Mesendoderm (in vitro differentiated cells): ENCODE data around the gene OTUD1.

Experiments used
- DNase-seq: peaks from one replicate; pipeline ENCODE4 v3.0.0; 2013
- H2AK5ac ChIP-seq: 2 replicates; pipeline ENCODE4 v1.6.1; 2013; ENCODE audit warnings: low read length, inconsistent platforms
- H2BK120ac ChIP-seq: 2 replicates; pipeline ENCODE4 v1.6.1; 2013; ENCODE audit warnings: low read depth, mild to moderate bottlenecking, low read length, moderate library complexity, mixed read lengths
- H2BK15ac ChIP-seq: replicated peaks from 2 replicates; pipeline ENCODE4 v1.6.1; 2013; ENCODE audit warnings: low read depth, mild to moderate bottlenecking, moderate library complexity
- H2BK5ac ChIP-seq: 2 replicates; pipeline ENCODE4 v1.6.1; 2013; ENCODE audit warnings: low read length, inconsistent platforms
- H3K18ac ChIP-seq: 2 replicates; pipeline ENCODE4 v1.6.1; 2013; ENCODE audit warnings: mild to moderate bottlenecking, low read length, mixed read lengths
- H3K23ac ChIP-seq: one replicate; pipeline ENCODE4 v1.6.1; 2013; ENCODE audit warnings: low read length
- H3K27ac ChIP-seq: 2 replicates; pipeline ENCODE4 v1.5.1; 2013; ENCODE audit warnings: low read depth, mild to moderate bottlenecking, inconsistent platforms, low read length, moderate library complexity
- H3K27me3 ChIP-seq: 2 replicates; pipeline ENCODE4 v1.6.1; 2013; ENCODE audit warnings: low read length, control low read depth, mild to moderate bottlenecking, inconsistent platforms; ENCODE audit not compliant: insufficient read depth, poor library complexity
- H3K36me3 ChIP-seq: 2 replicates; pipeline ENCODE4 v1.6.1; 2013; ENCODE audit warnings: low read length, inconsistent platforms; ENCODE audit not compliant: control insufficient read depth, insufficient read depth
- H3K4ac ChIP-seq: one replicate; pipeline ENCODE4 v1.6.1; 2013; ENCODE audit warnings: low read depth, mild to moderate bottlenecking, low read length, moderate library complexity
- H3K4me1 ChIP-seq: 2 replicates; pipeline ENCODE4 v1.6.1; 2013; ENCODE audit warnings: low read depth, low read length, inconsistent platforms; ENCODE audit not compliant: control insufficient read depth
- H3K4me2 ChIP-seq: 2 replicates; pipeline ENCODE4 v1.6.1; 2013; ENCODE audit warnings: low read length
- H3K4me3 ChIP-seq: 2 replicates; pipeline ENCODE4 v1.5.1; 2013; ENCODE audit warnings: mild to moderate bottlenecking, low read length
- H3K56ac ChIP-seq: one replicate; pipeline ENCODE4 v1.6.1; 2013; ENCODE audit warnings: low read length
- H3K79me1 ChIP-seq: 2 replicates; pipeline ENCODE4 v1.6.1; 2013; ENCODE audit warnings: low read length, inconsistent platforms
- H3K79me2 ChIP-seq: 2 replicates; pipeline ENCODE4 v1.6.1; 2013; ENCODE audit warnings: mild to moderate bottlenecking, low read length; ENCODE audit not compliant: control insufficient read depth, insufficient read depth
- H3K9ac ChIP-seq: 2 replicates; pipeline ENCODE4 v1.6.1; 2013; ENCODE audit warnings: low read length, inconsistent platforms
- H4K5ac ChIP-seq: one replicate; pipeline ENCODE4 v1.6.1; 2013; ENCODE audit warnings: low read length
- H4K8ac ChIP-seq: one replicate; pipeline ENCODE4 v1.6.1; 2013; ENCODE audit warnings: low read depth, mild to moderate bottlenecking, control low read depth, low read length, moderate library complexity
- WGBS: extraction: QIAGEN DNeasy Blood & Tissue Kit; methylation state at CpG from one replicate; pipeline ENCODE4 v1.1.7; 2013; ENCODE audit warnings: low lambda C conversion rate, missing lambda C conversion rate; ENCODE audit not compliant: insufficient coverage; ENCODE audit errors: extremely low coverage; 5-methylcytosine and 5-hydroxymethylcytosine counted together

OTUD1 gene

GRCh38 chr10:23405540-23405939, 33.3 kb upstream of the OTUD1 start:
- no peak overlapping the region for H3K27ac ChIP-seq
- no peak overlapping the region for H3K18ac ChIP-seq

DNA sequence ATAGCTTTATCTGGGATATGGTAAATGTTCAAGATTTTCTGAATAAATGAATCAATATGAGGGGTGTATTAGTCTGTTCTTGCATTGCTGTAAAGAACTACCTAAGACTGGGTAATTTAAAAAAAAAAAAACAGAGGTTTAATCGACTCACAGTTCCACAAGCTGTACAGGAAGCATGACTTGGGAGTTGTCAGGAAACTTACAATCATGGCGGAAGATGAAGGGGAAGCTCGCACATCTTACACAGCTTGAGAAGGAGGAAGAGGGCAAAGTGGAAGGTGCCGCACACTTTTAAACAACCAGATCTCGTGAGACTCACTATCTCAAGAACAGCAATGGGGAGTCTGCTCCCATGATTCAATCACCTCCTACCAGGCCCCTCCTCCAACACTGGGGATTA, 32.5 kb upstream of the OTUD1 start:
- no peak overlapping the region for H4K8ac ChIP-seq
- no CpG with 5 or more reads among the region's 5 CpGs for WGBS
- H3K27ac ChIP-seq = no peak overlapping the region
- no peak overlapping the region for H3K9ac ChIP-seq
- H2BK120ac ChIP-seq = no peak overlapping the region
- no peaks in the 10 kb centered on the region for H3K79me2 ChIP-seq
- H3K56ac ChIP-seq = no peak overlapping the region
- no peak overlapping the region for H3K23ac ChIP-seq
- no peak overlapping the region for H3K4me2 ChIP-seq
- no peak overlapping the region for H2AK5ac ChIP-seq
- no peaks in the 10 kb centered on the region for H3K79me1 ChIP-seq
- no peak overlapping the region for H3K4me3 ChIP-seq
- H3K4me1 ChIP-seq = no peaks in the 10 kb centered on the region
- H4K5ac ChIP-seq = no peak overlapping the region
- no peaks in the 10 kb centered on the region for H3K27me3 ChIP-seq
- no peak overlapping the region for H2BK15ac ChIP-seq
- no peak overlapping the region for H2BK5ac ChIP-seq
- no peak for DNase-seq
- no peaks in the 10 kb centered on the region for H3K36me3 ChIP-seq
- no peak overlapping the region for H3K4ac ChIP-seq
- H3K18ac ChIP-seq = no peak overlapping the region

More at GRCh38 chr10:23405540-23405939, 33.3 kb upstream of the OTUD1 start:
- Histone ChIP-seq H3K79me1 (no peaks in the 10 kb centered on the region), H3K23ac (no peak overlapping the region), H4K5ac (no peak overlapping the region), H3K4ac (no peak overlapping the region), H3K4me2 (no peak overlapping the region), H3K27me3 (no peaks in the 10 kb centered on the region), H3K56ac (no peak overlapping the region), H4K8ac (no peak overlapping the region), H2BK15ac (no peak overlapping the region), H3K4me3 (no peak overlapping the region), H3K4me1 (no peaks in the 10 kb centered on the region), H2AK5ac (no peak overlapping the region), H3K79me2 (no peaks in the 10 kb centered on the region), H3K9ac (no peak overlapping the region), H2BK5ac (no peak overlapping the region), H3K36me3 (no peaks in the 10 kb centered on the region), H2BK120ac (no peak overlapping the region)
- no CpG with 5 or more reads among the region's 3 CpGs for WGBS
- no peak for DNase-seq

- no peaks in the 10 kb centered on the region for H3K27me3 ChIP-seq
- no peaks in the 10 kb centered on the region for H3K79me1 ChIP-seq
- H3K18ac ChIP-seq = no peak overlapping the region
- WGBS = no CpG with 5 or more reads among the region's 8 CpGs
- H3K4me1 ChIP-seq = no peaks in the 10 kb centered on the region
- H3K36me3 ChIP-seq = no peaks in the 10 kb centered on the region
- DNase-seq = no peak
- H3K4ac ChIP-seq = no peak overlapping the region
- no peaks in the 10 kb centered on the region for H3K79me2 ChIP-seq
- no peak overlapping the region for H3K4me2 ChIP-seq
- no peak overlapping the region for H4K5ac ChIP-seq
- no peak overlapping the region for H4K8ac ChIP-seq
- H3K4me3 ChIP-seq = no peak overlapping the region
- H3K9ac ChIP-seq = no peak overlapping the region
- H3K27ac ChIP-seq = no peak overlapping the region
- H3K23ac ChIP-seq = no peak overlapping the region
- H2BK120ac ChIP-seq = no peak overlapping the region
- H2BK15ac ChIP-seq = no peak overlapping the region
- no peak overlapping the region for H2BK5ac ChIP-seq
- H2AK5ac ChIP-seq = no peak overlapping the region
- no peak overlapping the region for H3K56ac ChIP-seq
Observed at GRCh38 chr10:23408330-23408976, 30.4 kb upstream of the OTUD1 start.

GRCh38 chr10:23412223-23412622, 26.7 kb upstream of the OTUD1 start:
- H4K5ac ChIP-seq = no peak overlapping the region
- H3K27me3 ChIP-seq = no peaks in the 10 kb centered on the region
- no peaks in the 10 kb centered on the region for H3K4me1 ChIP-seq
- no peak overlapping the region for H3K27ac ChIP-seq
- no CpG with 5 or more reads among the region's 2 CpGs for WGBS
- DNase-seq = no peak
- H3K4me2 ChIP-seq = no peak overlapping the region
- H3K23ac ChIP-seq = no peak overlapping the region
- H2BK5ac ChIP-seq = no peak overlapping the region
- no peak overlapping the region for H4K8ac ChIP-seq
- no peak overlapping the region for H2AK5ac ChIP-seq
- H2BK120ac ChIP-seq = no peak overlapping the region
- H3K18ac ChIP-seq = no peak overlapping the region
- H3K4me3 ChIP-seq = no peak overlapping the region
- H3K9ac ChIP-seq = no peak overlapping the region
- no peaks in the 10 kb centered on the region for H3K79me2 ChIP-seq
- no peaks in the 10 kb centered on the region for H3K79me1 ChIP-seq
- no peak overlapping the region for H2BK15ac ChIP-seq
- H3K4ac ChIP-seq = no peak overlapping the region
- H3K36me3 ChIP-seq = no peaks in the 10 kb centered on the region
- no peak overlapping the region for H3K56ac ChIP-seq

DNA sequence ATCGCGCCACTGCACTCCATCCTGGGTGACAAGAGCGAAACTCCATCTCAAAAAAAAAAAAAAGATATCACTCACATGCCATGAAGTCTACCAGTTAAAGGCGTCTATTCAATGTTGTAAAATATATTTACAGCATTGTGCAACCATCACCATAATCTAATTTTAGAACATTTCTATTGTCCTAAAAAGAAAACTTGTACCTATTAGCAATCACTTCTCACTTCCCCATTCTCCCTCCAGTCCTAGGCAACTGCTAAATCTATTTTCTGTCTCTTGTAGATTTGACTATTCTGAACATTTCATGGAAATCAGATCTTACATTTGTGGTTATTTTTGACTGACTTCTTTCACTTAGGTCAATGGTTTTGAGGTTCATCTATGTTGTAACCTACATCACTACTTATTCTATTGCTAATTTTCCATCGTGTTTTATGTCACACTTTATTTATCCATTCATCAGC, 25.2 kb upstream of the OTUD1 start:
- DNase-seq = no peak
- Histone ChIP-seq H3K27ac (no peak overlapping the region), H3K18ac (no peak overlapping the region), H3K27me3 (no peaks in the 10 kb centered on the region), H3K4me3 (no peak overlapping the region), H3K23ac (no peak overlapping the region), H3K4me2 (no peak overlapping the region), H3K79me1 (no peaks in the 10 kb centered on the region), H4K8ac (no peak overlapping the region), H3K4ac (no peak overlapping the region), H2BK15ac (no peak overlapping the region), H3K79me2 (no peaks in the 10 kb centered on the region), H3K56ac (no peak overlapping the region), H2BK120ac (no peak overlapping the region), H4K5ac (no peak overlapping the region), H3K4me1 (no peaks in the 10 kb centered on the region), H3K9ac (no peak overlapping the region), H3K36me3 (no peaks in the 10 kb centered on the region), H2AK5ac (no peak overlapping the region), H2BK5ac (no peak overlapping the region)
- no CpG with 5 or more reads among the region's 5 CpGs for WGBS

- no peak overlapping the region for H2BK5ac ChIP-seq
- no peaks in the 10 kb centered on the region for H3K36me3 ChIP-seq
- H2BK120ac ChIP-seq = no peak overlapping the region
- no peak overlapping the region for H3K27ac ChIP-seq
- no peak overlapping the region for H3K4me3 ChIP-seq
- H2AK5ac ChIP-seq = no peak overlapping the region
- H3K18ac ChIP-seq = no peak overlapping the region
- no peak overlapping the region for H3K23ac ChIP-seq
- H3K9ac ChIP-seq = no peak overlapping the region
- H4K8ac ChIP-seq = no peak overlapping the region
- no CpG with 5 or more reads among the region's 2 CpGs for WGBS
- no peak overlapping the region for H3K4me2 ChIP-seq
- H4K5ac ChIP-seq = no peak overlapping the region
- H3K79me1 ChIP-seq = no peaks in the 10 kb centered on the region
- peaks cover 4% of the 10 kb centered on the region for H3K4me1 ChIP-seq
- H3K79me2 ChIP-seq = no peaks in the 10 kb centered on the region
- H3K56ac ChIP-seq = no peak overlapping the region
- no peak for DNase-seq
- H3K27me3 ChIP-seq = no peaks in the 10 kb centered on the region
- no peak overlapping the region for H3K4ac ChIP-seq
- H2BK15ac ChIP-seq = no peak overlapping the region
Observed at GRCh38 chr10:23414658-23415057, 24.2 kb upstream of the OTUD1 start.
